ENCODE results near the gene ANKS1B.
A peak's percentile ranks its signal among the peaks of the same experiment; 100 is the strongest.

The ANKS1B gene

GRCh38 chr12:98738539-98738938 is 1246.2 kb downstream of the ANKS1B start:
- DNase-seq, result no peak

GRCh38 chr12:98738002-98738401 is 1246.7 kb downstream of the ANKS1B start:
- DNase-seq, result no peak

GRCh38 chr12:98737322-98737712 is 1247.4 kb downstream of the ANKS1B start:
- DNase-seq, result no peak

- DNase-seq, result no peak
These were observed 1248.1 kb downstream of the ANKS1B start for GRCh38 chr12:98736352-98737321.

GRCh38 chr12:98735821-98736220 is 1248.9 kb downstream of the ANKS1B start:
- DNase-seq, result no peak

- DNase-seq, result no peak
These were observed 1250.9 kb downstream of the ANKS1B start for GRCh38 chr12:98733667-98734350.

- no peak for DNase-seq
These were observed 1254.3 kb downstream of the ANKS1B start for GRCh38 chr12:98730412-98730811.

- no peak for DNase-seq
These were observed 1257.5 kb downstream of the ANKS1B start for GRCh38 chr12:98727196-98727595.

- peak; percentile 70 to 78 for DNase-seq
These were observed 1259.1 kb downstream of the ANKS1B start for GRCh38 chr12:98725476-98726247.

- no peak for DNase-seq
These were observed 1260.2 kb downstream of the ANKS1B start for GRCh38 chr12:98724384-98725155.

- DNase-seq, result no peak
These were observed 1263.5 kb downstream of the ANKS1B start for GRCh38 chr12:98721204-98721702.

- no peak for DNase-seq
These were observed 1264.9 kb downstream of the ANKS1B start for GRCh38 chr12:98719515-98720504.

- DNase-seq, result no peak
These were observed 1270.3 kb downstream of the ANKS1B start for GRCh38 chr12:98714426-98714825.

GRCh38 chr12:98709022-98709421 is 1275.7 kb downstream of the ANKS1B start:
- DNase-seq, result no peak

- no peak for DNase-seq
These were observed 1283.6 kb downstream of the ANKS1B start for GRCh38 chr12:98701166-98701565.

GRCh38 chr12:98699586-98699985 is 1285.2 kb downstream of the ANKS1B start:
- DNase-seq, result no peak

GRCh38 chr12:98698603-98699463 is 1285.9 kb downstream of the ANKS1B start:
- DNase-seq, result peak; percentile 58 to 65

GRCh38 chr12:98697209-98697608 is 1287.5 kb downstream of the ANKS1B start:
- DNase-seq, result no peak

- DNase-seq, result no peak
These were observed 1288.6 kb downstream of the ANKS1B start for GRCh38 chr12:98696036-98696646.
